Globus pallidus (tissue), 1 donor: ENCODE results near the gene SPTLC2.

Source experiments
- DNase-seq: peaks from one replicate; pipeline ENCODE4 v3.0.0-alpha.2; 2015; ENCODE audit warnings: low spot score

Gene SPTLC2

DNA sequence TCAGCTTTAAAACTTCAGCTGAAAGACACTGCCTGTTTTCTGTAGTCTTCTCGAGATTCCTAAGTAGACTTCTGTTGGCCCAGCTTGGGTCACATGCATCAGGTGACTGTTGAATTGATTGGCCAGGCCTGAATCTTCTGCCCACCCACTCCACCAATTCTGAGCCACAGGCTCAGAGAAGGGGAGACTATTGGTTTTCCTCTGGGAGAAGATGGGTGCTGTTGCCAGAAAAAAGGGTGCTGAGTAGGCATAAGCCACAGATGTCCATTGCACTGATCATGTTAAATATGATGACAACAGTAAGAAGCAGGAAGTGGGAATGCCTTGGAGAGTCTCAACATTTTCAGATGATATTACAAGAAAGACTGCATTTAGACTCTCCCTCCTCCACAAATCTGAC, 6.8 kb upstream of the SPTLC2 start:
- DNase-seq = no peak

DNA sequence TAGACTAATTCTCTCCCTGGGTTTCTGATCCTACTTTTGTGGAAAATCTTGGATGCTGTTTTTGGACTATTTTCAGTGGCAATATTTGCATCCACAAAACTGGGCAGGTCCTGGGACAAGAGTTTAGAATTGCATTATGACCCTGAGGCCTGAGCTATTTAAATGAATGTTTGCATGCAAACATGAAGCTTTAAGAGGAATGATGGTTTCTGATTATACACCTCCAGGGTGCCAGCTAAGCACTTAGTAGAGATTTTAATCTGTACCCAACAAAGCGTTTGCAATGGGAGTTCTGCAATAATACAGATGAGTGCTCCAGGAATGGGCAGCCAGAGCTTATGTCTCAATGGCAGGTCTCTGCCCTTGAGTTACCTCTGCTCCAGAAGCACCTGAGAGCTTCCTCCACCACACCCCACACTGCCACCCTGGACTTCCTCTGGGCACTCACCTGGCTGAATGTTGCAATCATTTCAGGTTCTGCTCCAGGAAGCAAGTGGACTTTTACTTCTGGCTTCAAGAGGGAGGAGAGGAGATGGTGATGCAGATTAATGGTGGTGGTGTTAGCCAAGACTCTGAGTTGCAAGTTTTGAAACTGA, 6.0 kb upstream of the SPTLC2 start:
- no peak for DNase-seq

GRCh38 chr14:77620222-77620870, 3.9 kb upstream of the SPTLC2 start:
- DNase-seq = no peak

GRCh38 chr14:77618381-77618970, 2.0 kb upstream of the SPTLC2 start:
- DNase-seq = no peak

DNA sequence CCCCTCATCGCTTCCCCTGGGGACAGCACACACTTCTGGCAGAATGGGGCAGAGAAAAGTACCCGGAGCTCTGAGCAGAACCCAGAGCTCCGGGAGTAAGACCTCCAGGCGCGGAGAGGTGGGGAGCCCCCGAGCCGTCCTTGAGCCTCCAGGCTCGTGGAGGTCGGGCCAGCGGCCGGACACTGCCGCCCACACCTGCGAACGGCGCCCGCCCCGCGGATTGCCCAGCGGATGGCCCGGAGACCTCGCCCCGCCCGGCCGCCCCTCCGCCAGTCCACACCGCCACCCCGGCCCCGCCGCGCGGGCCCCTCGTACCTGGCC, 344 bp downstream of the SPTLC2 start:
- DNase-seq = no peak

DNA sequence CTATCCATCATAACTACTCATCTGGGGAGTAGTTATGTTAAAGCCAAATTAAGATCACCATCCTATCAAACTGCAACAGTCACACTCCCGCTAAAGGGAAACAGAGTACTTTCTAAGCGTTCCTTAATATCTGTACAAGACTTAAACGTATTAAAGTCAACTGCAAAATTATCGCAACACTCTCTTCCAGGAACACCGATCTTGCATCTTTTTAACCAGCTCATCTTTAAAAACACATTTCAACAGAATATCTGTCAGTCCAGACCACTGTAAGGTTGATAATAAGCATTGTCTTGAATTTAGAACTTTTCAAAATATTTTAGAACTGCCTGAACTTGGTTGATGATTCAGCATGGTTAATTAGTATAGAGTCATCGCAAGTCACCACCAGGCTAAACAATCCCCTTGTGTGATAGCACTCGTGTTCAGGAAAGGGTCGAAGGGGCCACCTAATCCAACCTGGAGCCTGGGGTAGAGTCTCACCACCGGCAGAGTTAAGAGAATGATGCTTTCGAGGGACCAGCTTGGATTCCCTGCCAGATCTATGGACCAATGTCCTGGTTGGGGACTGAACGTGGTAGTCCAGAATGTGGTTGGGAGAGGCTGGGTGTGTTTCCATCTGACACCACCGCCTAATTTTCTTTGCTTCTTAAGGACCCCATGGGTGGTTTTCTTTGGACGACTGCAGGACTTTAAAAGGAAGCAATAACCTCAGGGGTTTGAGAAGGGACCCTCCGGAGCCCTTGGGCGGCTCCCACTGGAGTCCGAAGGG, 890 bp downstream of the SPTLC2 start:
- no peak for DNase-seq

DNA sequence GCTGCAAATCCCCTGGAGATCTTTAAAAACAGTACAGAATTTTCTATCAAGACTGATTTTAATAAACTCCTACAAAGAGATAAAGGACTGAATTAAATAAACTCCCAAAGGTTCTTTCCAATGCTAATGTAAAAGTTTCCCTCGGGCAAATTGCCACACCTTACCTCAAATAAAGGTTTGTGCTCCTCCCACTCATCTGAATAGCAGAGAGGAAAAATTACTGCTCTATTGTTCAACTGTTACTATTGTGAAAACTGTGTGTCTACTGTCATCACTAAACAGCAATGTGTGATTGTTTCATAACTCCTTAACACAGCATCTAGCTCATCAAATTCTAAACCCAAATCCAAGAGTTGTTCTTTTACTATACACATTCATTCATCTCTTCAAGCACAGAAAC, 3.2 kb downstream of the SPTLC2 start:
- no peak for DNase-seq

- DNase-seq = peak; percentile 82
Measured at GRCh38 chr14:77612011-77612620, 4.3 kb downstream of the SPTLC2 start.

DNA sequence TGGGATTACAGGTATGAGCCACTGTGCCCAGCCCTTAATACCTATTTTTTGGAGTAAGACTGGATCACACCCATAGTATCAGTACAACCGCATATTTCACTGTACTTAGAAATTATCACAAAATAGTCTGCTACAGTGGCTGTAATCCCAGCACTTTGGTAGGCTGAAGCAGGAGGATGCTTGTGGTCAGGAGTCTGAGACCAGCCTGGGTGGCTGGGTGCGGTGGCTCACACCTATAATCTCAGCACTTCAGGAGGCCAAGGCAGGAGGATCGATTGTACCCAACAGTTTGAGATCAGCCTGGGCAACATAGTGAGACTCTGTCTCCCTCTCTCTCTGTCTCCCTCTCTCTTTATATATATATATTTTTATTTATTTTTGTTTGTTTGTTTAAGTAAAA, 5.9 kb downstream of the SPTLC2 start:
- DNase-seq = no peak

- DNase-seq = no peak
Measured at GRCh38 chr14:77609922-77610321, 6.5 kb downstream of the SPTLC2 start.

DNA sequence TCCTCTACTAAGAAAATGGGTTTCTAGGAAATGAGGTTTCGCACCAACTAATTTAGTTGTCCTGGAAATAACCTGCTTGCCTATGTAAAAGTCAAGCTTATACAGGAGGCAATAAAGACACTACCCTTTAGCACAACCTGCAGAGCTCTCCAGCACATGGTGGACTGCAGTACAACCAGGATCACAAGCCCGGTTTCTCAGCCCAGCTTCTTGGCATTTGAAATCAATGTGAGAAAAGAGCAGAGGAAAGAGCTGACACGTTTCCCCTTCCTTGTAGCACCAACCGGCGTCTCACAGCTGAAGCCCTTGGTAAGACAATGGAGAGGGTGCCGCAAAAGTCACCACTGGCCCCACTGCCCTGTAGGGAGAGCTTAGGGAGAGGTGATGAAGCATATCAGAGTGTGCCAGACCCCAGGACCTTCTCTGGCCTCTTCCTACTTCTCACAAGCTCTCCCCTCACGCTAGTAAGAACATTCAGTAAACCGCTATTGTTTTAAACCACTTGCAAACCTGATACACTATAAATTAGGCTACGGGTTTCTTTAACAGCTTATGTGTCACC, 8.6 kb downstream of the SPTLC2 start:
- DNase-seq = no peak

- DNase-seq = no peak
Measured at GRCh38 chr14:77605392-77605972, 11.0 kb downstream of the SPTLC2 start.

DNA sequence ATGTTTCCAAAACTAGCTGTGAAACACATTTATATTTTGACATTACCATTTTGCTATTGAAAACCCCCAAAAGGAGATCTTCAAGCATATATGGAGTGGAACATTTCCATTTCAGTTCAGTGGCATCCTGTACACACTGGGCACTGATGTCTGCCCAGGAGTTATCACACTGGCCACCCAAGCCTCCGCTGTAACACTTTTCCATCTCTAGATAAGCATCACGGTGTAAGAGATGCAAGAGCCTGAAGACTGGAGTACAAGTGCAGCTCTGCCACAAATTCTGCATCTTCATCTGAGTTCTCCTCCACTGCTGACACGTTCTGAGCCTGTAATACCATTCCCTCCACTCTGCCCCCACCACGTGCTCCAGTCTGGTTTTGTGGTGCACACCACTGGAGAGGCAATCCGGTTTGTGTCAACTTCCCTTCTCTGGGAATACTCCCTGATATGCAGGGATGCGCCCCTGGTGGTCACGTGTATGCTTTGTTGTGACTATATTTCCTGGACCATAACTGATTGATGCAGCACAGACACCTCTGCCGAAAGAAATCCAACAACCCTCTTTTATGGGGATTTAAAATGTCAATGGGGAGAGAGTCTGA, 12.7 kb downstream of the SPTLC2 start:
- no peak for DNase-seq

DNA sequence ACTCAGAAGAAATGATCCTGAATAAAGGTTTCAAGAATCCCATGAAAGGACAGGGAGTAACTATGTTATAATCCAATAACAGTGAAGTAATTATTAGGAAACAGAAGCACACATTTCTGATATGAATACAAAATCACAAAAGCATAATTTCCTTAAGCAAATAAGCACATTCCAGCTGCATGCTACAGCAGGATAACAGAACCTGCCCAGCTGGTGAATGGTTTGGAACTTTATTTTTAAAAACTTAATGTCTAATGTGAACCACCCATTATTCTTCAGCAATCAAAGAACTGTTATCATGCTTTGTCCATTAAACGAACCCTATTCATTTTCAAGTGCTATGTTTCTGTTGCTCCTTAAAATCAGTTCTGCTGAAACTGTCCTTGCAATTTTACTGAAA, 13.4 kb downstream of the SPTLC2 start:
- no peak for DNase-seq

DNA sequence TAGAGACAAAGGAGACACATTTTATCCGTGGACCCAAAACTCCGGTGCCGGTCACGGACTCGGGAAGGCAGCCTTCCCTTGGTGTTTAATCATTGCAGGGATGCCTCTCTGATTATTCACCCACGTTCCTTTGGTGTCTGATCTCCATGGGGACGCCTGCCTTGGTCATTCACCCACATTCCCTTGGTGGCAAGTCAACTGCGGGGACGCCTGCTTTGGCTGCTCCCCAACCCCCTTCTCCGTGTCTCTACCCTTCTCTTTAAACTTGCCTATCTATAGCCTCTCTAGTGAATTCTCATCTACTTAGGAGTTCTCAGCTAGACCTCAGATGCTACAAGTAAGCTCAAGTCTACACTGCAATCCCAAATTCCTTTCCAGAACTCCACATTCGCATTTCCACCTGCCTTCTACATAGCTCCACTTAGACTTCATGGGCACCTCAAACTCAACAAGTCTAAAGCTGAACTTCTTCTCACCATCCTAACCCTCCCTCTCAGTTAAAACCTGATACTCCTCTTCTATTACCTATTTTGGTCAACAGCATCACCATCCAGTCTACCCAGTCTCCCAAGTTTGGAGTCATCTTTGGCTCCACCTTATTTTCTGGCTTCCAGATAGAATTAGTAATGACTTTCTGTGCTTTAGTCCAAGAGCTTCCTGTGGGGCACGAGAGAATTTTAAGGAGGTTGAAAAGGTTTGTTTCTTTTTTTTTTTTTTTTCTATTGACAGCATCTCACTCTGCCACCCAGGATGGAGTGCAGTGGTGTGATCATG, 14.4 kb downstream of the SPTLC2 start:
- no peak for DNase-seq

- no peak for DNase-seq
Measured at GRCh38 chr14:77599889-77600288, 16.5 kb downstream of the SPTLC2 start.

DNA sequence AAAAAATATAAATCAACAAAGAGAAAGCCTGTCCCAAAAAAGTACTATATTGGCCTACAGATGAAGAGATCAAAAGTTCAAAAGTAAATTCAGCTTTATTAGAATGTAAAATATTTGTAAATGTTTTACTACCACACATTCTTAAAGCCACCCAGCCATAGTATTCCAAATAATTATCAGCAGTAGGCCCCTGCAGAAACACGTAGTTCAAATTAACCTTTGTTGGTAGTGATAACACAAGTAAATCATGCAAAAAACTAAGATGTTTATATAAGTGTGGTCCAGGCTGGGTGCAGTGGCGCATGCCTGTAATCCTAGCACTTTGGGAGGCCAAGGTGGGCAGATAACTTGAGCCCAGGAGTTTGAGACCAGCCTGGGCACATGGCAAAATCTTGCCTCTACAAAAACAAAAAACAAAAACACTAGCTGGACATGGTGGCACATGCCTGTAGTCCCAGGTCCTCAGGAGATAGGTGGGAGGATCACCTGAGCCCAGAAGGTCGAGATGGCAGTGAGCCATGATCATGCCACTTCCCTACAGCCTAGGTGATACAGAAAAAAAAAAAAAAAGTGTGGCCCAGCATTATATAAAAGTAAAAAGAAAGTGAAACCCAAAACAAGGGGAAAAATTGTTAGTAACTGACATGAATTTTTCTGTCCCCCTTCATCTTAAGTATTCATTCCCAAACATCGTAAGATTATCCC, 17.9 kb downstream of the SPTLC2 start:
- no peak for DNase-seq

DNA sequence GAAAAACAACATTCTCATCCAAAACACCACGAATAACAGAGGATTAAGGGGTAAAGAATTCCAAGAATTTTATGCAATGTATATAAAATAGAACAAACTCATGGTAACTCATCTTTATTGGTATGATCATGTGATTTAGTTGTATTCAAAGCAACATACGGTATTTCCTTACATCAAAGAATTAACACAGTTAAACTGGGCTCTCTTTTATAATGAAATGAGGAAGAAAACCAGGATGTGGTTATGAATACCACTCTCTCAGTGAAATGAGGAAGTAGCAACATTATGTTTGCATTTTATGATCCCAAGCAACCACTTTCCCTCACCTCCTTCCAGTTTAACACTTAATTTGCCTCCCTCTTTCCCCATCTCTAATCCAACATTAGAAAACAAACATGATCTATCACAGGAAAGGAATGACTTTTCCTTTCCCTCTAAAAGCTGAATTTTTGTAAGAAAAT, 22.9 kb downstream of the SPTLC2 start:
- DNase-seq = no peak

- DNase-seq = no peak
Measured at GRCh38 chr14:77590845-77591485, 25.5 kb downstream of the SPTLC2 start.

GRCh38 chr14:77589099-77589498, 27.3 kb downstream of the SPTLC2 start:
- no peak for DNase-seq
